ENCODE data around the gene TEKT4. TPM values are rescaled to one million over a fixed set of nuclear protein-coding genes. Genes with fewer than 3 reads are reported as not detected.
"Not testable (repeated sequence)": the region's sequence is repeated elsewhere in the genome, so short reads cannot be mapped to it uniquely, and the experiment has no call there.

Gene TEKT4
- total RNA-seq: under 1 TPM in 3 of 4 donors, not detected in 1; 0.22 to 0.88 (median 0.27) TPM

GRCh38 chr2:94871226-94872087, at the start of gene TEKT4:
Gene TEKT4 (plus strand): TSS chr2:94871430. CDS start chr2:94871580, 150 bp downstream.
- 43 to 54% methylated on average over 7 to 14 of the region's 59 CpGs for WGBS, 2 donors
- intact Hi-C loops (cut with DNase I): no loop called here
- H3K9me3 ChIP-seq: no peaks in the 10 kb centered on the region
- H3K27me3 ChIP-seq: no peaks in the 10 kb centered on the region
- TF ChIP-seq CTCF (IDR thresholded peaks at IDR 0.05): no peak
- TF ChIP-seq POLR2A (IDR thresholded peaks at IDR 0.05): peak in 1 of 2 donors; percentile 24
- peaks cover 0 to 18% of the 10 kb centered on the region in 2 donors for H3K4me1 ChIP-seq
- no peak within 1 kb of the TSS for H3K27ac ChIP-seq
- peak within 1 kb of the TSS in 2 of 3 donors; percentile 12 to 40 for H3K4me3 ChIP-seq (replicated peaks in 1 of 3)
- DNase-seq: peak; percentile 69 to 75
- no peaks in the 10 kb centered on the region for H3K36me3 ChIP-seq

GRCh38 chr2:94839224-94839623, 32.0 kb upstream of the TEKT4 start:
- H3K27me3 ChIP-seq; intact Hi-C loops (cut with DNase I): not testable (repeated sequence)
- 58 to 62% methylated on average over 2 of the region's 2 CpGs for WGBS, 2 donors

GRCh38 chr2:94856856-94857255, 14.4 kb upstream of the TEKT4 start:
- not testable (repeated sequence) for DNase-seq
- WGBS, 2 donors: 1 to 4% methylated on average over 10 to 12 of the region's 35 CpGs

More at GRCh38 chr2:94839224-94839623, 32.0 kb upstream of the TEKT4 start:
- H3K27ac ChIP-seq; DNase-seq; H3K4me1 ChIP-seq; H3K36me3 ChIP-seq; H3K4me3 ChIP-seq (replicated peaks in 1 of 3); H3K9me3 ChIP-seq: not testable (repeated sequence)

GRCh38 chr2:94857367-94858162, 13.7 kb upstream of the TEKT4 start:
- Histone ChIP-seq H3K4me3 (replicated peaks in 1 of 3) (peak overlapping the region in 2 of 3 donors; percentile 31 to 33), H3K27ac (peak overlapping the region in 1 of 3 donors; percentile 1)
- H3K4me1 ChIP-seq; H3K36me3 ChIP-seq; H3K27me3 ChIP-seq; intact Hi-C loops (cut with DNase I); H3K9me3 ChIP-seq: not testable (repeated sequence)
- TF ChIP-seq CTCF (IDR thresholded peaks at IDR 0.05): peak in 1 of 6 experiments; percentile 27
- peak in 1 of 2 donors; percentile 55 for TF ChIP-seq POLR2A (IDR thresholded peaks at IDR 0.05)
- DNase-seq: peak; percentile 90 to 93
- 0 to 5% methylated on average over 2 to 31 of the region's 58 CpGs for WGBS, 2 donors

More at GRCh38 chr2:94856856-94857255, 14.4 kb upstream of the TEKT4 start:
- H3K4me1 ChIP-seq; H3K9me3 ChIP-seq; H3K27ac ChIP-seq; intact Hi-C loops (cut with DNase I); H3K36me3 ChIP-seq; H3K27me3 ChIP-seq: not testable (repeated sequence)
- peak overlapping the region in 2 of 3 donors; percentile 31 to 33 for H3K4me3 ChIP-seq (replicated peaks in 1 of 3)

- H3K4me1 ChIP-seq; DNase-seq; H3K27me3 ChIP-seq; H3K27ac ChIP-seq; H3K4me3 ChIP-seq (replicated peaks in 1 of 3); H3K9me3 ChIP-seq; H3K36me3 ChIP-seq; intact Hi-C loops (cut with DNase I): not testable (repeated sequence)
- 64 to 78% methylated on average over 7 to 28 of the region's 38 CpGs for WGBS, 2 donors
Observed at GRCh38 chr2:94858163-94858888, 12.9 kb upstream of the TEKT4 start.

Data from thyroid gland (tissue), 4 donors.